Epidermal melanocyte (primary cell): Measurements from ENCODE around the gene CA5A.
A peak's percentile ranks its signal among the peaks of the same experiment; 100 is the strongest.
"Not testable (repeated sequence)": the region's sequence is repeated elsewhere in the genome, so short reads cannot be mapped to it uniquely, and the experiment has no call there.

ENCODE experiments used
- DNase-seq: peaks from one replicate; pipeline ENCODE4 v3.0.0; 2011; ENCODE audit warnings: low spot score; ENCODE audit not compliant: insufficient read length

The CA5A gene

GRCh38 chr16:87936375-87937230 is at the start of gene CA5A:
TSS of gene CA5A (minus strand) at chr16:87936529. CDS start at chr16:87936450, 79 bp downstream.
- DNase-seq: no peak

- DNase-seq: not testable (repeated sequence)
These were observed 49.2 kb upstream of the CA5A start for GRCh38 chr16:87985493-87985892.

GRCh38 chr16:87984632-87985267 is 48.4 kb upstream of the CA5A start:
- no peak for DNase-seq

- not testable (repeated sequence) for DNase-seq
These were observed 47.9 kb upstream of the CA5A start for GRCh38 chr16:87984180-87984579.

- not testable (repeated sequence) for DNase-seq
These were observed 47.4 kb upstream of the CA5A start for GRCh38 chr16:87983737-87984097.

GRCh38 chr16:87983072-87983736 is 46.9 kb upstream of the CA5A start:
- DNase-seq: not testable (repeated sequence)

- DNase-seq: no peak
These were observed 46.3 kb upstream of the CA5A start for GRCh38 chr16:87982581-87983041.

GRCh38 chr16:87981376-87981775 is 45.0 kb upstream of the CA5A start:
- not testable (repeated sequence) for DNase-seq

GRCh38 chr16:87979911-87980630 is 43.7 kb upstream of the CA5A start:
- DNase-seq: not testable (repeated sequence)

- no peak for DNase-seq
These were observed 43.0 kb upstream of the CA5A start for GRCh38 chr16:87979352-87979751.

GRCh38 chr16:87978127-87978526 is 41.8 kb upstream of the CA5A start:
- DNase-seq: no peak

GRCh38 chr16:87976665-87977064 is 40.3 kb upstream of the CA5A start:
- DNase-seq: no peak

GRCh38 chr16:87974178-87974577 is 37.8 kb upstream of the CA5A start:
- DNase-seq: no peak

GRCh38 chr16:87973717-87974116 is 37.4 kb upstream of the CA5A start:
- no peak for DNase-seq

GRCh38 chr16:87971933-87972332 is 35.6 kb upstream of the CA5A start:
- no peak for DNase-seq

- no peak for DNase-seq
These were observed 33.9 kb upstream of the CA5A start for GRCh38 chr16:87970186-87970585.

- no peak for DNase-seq
These were observed 32.2 kb upstream of the CA5A start for GRCh38 chr16:87968541-87968940.

GRCh38 chr16:87966685-87967185 is 30.4 kb upstream of the CA5A start:
- no peak for DNase-seq

GRCh38 chr16:87966064-87966645 is 29.8 kb upstream of the CA5A start:
- peak; percentile 61 for DNase-seq

GRCh38 chr16:87965417-87965816 is 29.1 kb upstream of the CA5A start:
- DNase-seq: no peak
